ENCODE results near the gene TRIM50. TPM values are rescaled to one million over a fixed set of nuclear protein-coding genes. Genes with fewer than 3 reads are reported as not detected.

TRIM50 gene
- total and polyA plus RNA-seq, 9 of the 15 experiments (the other 6 are each of a cell fraction or from before 2014, with no cell fraction given): not detected

GRCh38 chr7:73359746-73360375 lies 32.0 kb upstream of the TRIM50 start (continued):
- TF ChIP-seq ZNF639 (CRISPR knock-in tag; conservative IDR thresholded peaks at IDR 0.05 in 1 of 2, IDR thresholded peaks at IDR 0.05 in 1 of 2): no peak
- no peak for TF ChIP-seq ZC3H4 (CRISPR knock-in tag; IDR thresholded peaks at IDR 0.05; ENCODE audit: borderline replicate concordance)
- TF ChIP-seq PHF8 (IDR thresholded peaks at IDR 0.05; ENCODE audit: borderline replicate concordance, low read length): no peak
- no peak for TF ChIP-seq ELF1 (tag; IDR thresholded peaks at IDR 0.05)
- TF ChIP-seq PHF20 (IDR thresholded peaks at IDR 0.05; ENCODE audit: partially characterized antibody): no peak
- no peak for TF ChIP-seq ZNF217 (CRISPR knock-in tag; IDR thresholded peaks at IDR 0.05)

GRCh38 chr7:73359306-73359705 lies 31.4 kb upstream of the TRIM50 start:
- no peak overlapping the region for H2AFZ ChIP-seq (ENCODE audit: low read depth, low read length)
- no peak overlapping the region for H3K27ac ChIP-seq (ENCODE audit: extremely low read depth, low read depth, low read length)
- in situ Hi-C loops (cut with MboI) (no loop called here), intact Hi-C loops (cut with micrococcal nuclease) (no loop called here)
- POLR2A ChIA-PET: interaction anchor here (2.4 kb wide), 1 partner anchor 12 kb away, joined by 14 read pairs; no protein-coding TSS in a partner anchor
- H3K79me2 ChIP-seq (ENCODE audit: control insufficient read depth, insufficient read depth, low read length): no peaks in the 10 kb centered on the region
- FAIRE-seq (no peak), DNase-seq (ENCODE audit: extremely low read depth in 1 of 4, low spot score in 3 of 4) (no peak), ATAC-seq (no peak)
- BruUV-seq (replicated peaks): no TSS peak
- H3K9me1 ChIP-seq (ENCODE audit: control insufficient read depth, insufficient read depth, low read length): no peaks in the 10 kb centered on the region
- peaks cover 0 to 22% of the 10 kb centered on the region in 2 experiments; a peak in 4 of 5 replicates for H3K4me1 ChIP-seq (replicated peaks in 1 of 2; ENCODE audit: control insufficient read depth in 2 of 2, insufficient read depth in 2 of 2, low read length in 2 of 2)
- no peaks in the 10 kb centered on the region for H3K36me3 ChIP-seq (ENCODE audit: control insufficient read depth, insufficient read depth, low read length)
- H3K27me3 ChIP-seq (ENCODE audit: control insufficient read depth in 2 of 2, insufficient read depth in 2 of 2, low read length in 2 of 2): peaks cover 57 to 73% of the 10 kb centered on the region in 2 experiments
- peaks cover 2% of the 10 kb centered on the region; the same call in 1 of the 2 replicates for H3K9me3 ChIP-seq (replicated peaks; ENCODE audit: control insufficient read depth, insufficient read depth, low read depth, low read length)
- CTCF ChIA-PET (ENCODE audit: low intra/inter-chr PET ratio): no interaction called here
- H3K4me2 ChIP-seq (ENCODE audit: insufficient read depth, low read length): no peak overlapping the region
- peak overlapping the region in 1 of 2 experiments; percentile 56; a peak in 1 of 4 replicates for H3K9ac ChIP-seq (ENCODE audit: insufficient read depth in 1 of 2, low read depth in 2 of 2, low read length in 2 of 2)
- 12% methylated on average over 10 of the region's 11 CpGs for WGBS (ENCODE audit: insufficient coverage, low coverage, missing lambda C conversion rate)
- H4K20me1 ChIP-seq (replicated peaks; ENCODE audit: control insufficient read depth, insufficient read depth, low read length): 0 out of 2 replicates have a peak, but pooled peaks cover 9% of the 10 kb centered on the region
- H3K4me3 ChIP-seq: no peak overlapping the region
- TF ChIP-seq ZNF175 (CRISPR knock-in tag; IDR thresholded peaks at IDR 0.05; ENCODE audit: low read depth): no peak
- TF ChIP-seq SRF (CRISPR knock-in tag; IDR thresholded peaks at IDR 0.05): no peak
- no peak for TF ChIP-seq IRF1 (CRISPR knock-in tag; IDR thresholded peaks at IDR 0.05; ENCODE audit: borderline replicate concordance)
- TF ChIP-seq ZNF609 (CRISPR knock-in tag; IDR thresholded peaks at IDR 0.05; ENCODE audit: borderline replicate concordance): no peak
- no peak for TF ChIP-seq HMG20B (CRISPR knock-in tag; IDR thresholded peaks at IDR 0.05)
- no peak for TF ChIP-seq MTF1 (CRISPR knock-in tag; IDR thresholded peaks at IDR 0.05; ENCODE audit: borderline replicate concordance)
- TF ChIP-seq TARDBP (IDR thresholded peaks at IDR 0.05): no peak
